HepG2 (cell line): ENCODE data around the gene TAS1R1. TPM values are rescaled to one million over a fixed set of nuclear protein-coding genes. Genes with fewer than 3 reads are reported as not detected.

Source experiments
- ARHGAP35 ChIP-seq: sonication (generic); formaldehyde crosslinking; IDR thresholded peaks from 2 replicates; pipeline ENCODE4 v1.9.0; 2022; ENCODE audit warnings: mild to moderate bottlenecking, inconsistent platforms, moderate library complexity, missing genetic modification reagents, borderline replicate concordance
- EED ChIP-seq: sonication (generic); formaldehyde crosslinking; IDR thresholded peaks from 2 replicates; pipeline ENCODE4 v1.5.0; 2020; ENCODE audit warnings: mild to moderate bottlenecking, missing genetic modification reagents
- KDM5B ChIP-seq: sonication (generic); formaldehyde crosslinking; IDR thresholded peaks from 2 replicates; pipeline ENCODE4 v1.4.0; 2020; ENCODE audit warnings: missing genetic modification reagents, mild to moderate bottlenecking, borderline replicate concordance
- MTF2 ChIP-seq: sonication (generic); formaldehyde crosslinking; IDR thresholded peaks from 2 replicates; pipeline ENCODE4 v1.5.0; 2020; ENCODE audit warnings: missing genetic modification reagents, borderline replicate concordance
- RARA ChIP-seq: IDR thresholded peaks from 2 replicates; pipeline ENCODE4 v1.6.1; 2016; ENCODE audit warnings: missing genetic modification reagents, missing compliant biosample characterization
- TCF7 ChIP-seq: sonication (generic); IDR thresholded peaks from 2 replicates; pipeline ENCODE4 v1.6.1; 2016; ENCODE audit warnings: antibody characterized with exemption, low read depth
- ZNF354B ChIP-seq: sonication (generic); formaldehyde crosslinking; IDR thresholded peaks from 2 replicates; pipeline ENCODE4 v1.8.0; 2022; ENCODE audit warnings: mild to moderate bottlenecking, missing genetic modification reagents
- ZNF670 ChIP-seq: sonication (generic); formaldehyde crosslinking; IDR thresholded peaks from 2 replicates; pipeline ENCODE4 v1.8.0; 2022; ENCODE audit warnings: mild to moderate bottlenecking, missing genetic modification reagents, borderline replicate concordance
- polyA plus RNA-seq, 8 experiments: library from polyadenylated mRNA; depleted of rRNA in 3 of 8; stranded (reverse) in 7 of 8; unstranded in 1 of 8; fragments of >200 nt; fragmentation: Illumina TruSeq in 4 of 8; extraction: Trizol in 4 of 8; gene quantifications; 2 replicates each; pipeline versions ENCODE4 v1.2.1 to v1.2.3, GENCODE V29; 2011 to 2016; ENCODE audit warnings: low read depth in 4 of 8, missing spikeins in 1 of 8, mixed read lengths in 1 of 8; ENCODE audit not compliant: insufficient read depth in 1 of 8
- total RNA-seq, 5 experiments: library from RNA; depleted of rRNA; stranded (reverse); fragments of >200 nt; fragmentation: Illumina TruSeq; extraction: Trizol; gene quantifications; 2 replicates each; pipeline ENCODE4 v1.2.3, GENCODE V29; 2016; ENCODE audit warnings: low read depth in 1 of 5
- TF ChIP-seq, protein P1 (sequence below): sonication (generic); formaldehyde crosslinking; IDR thresholded peaks from 2 replicates; pipeline ENCODE4 v1.4.0; 2020; ENCODE audit warnings: missing genetic modification reagents, low read depth, mild to moderate bottlenecking, borderline replicate concordance
- TF ChIP-seq, protein P2 (sequence below): sonication (generic); formaldehyde crosslinking; IDR thresholded peaks from 2 replicates; pipeline ENCODE4 v1.5.1; 2020; ENCODE audit warnings: mild to moderate bottlenecking, missing genetic modification reagents, borderline replicate concordance

The TAS1R1 gene
- total and polyA plus RNA-seq, 2 of the 13 experiments (the other 11 are each of a cell fraction or from before 2014, with no cell fraction given): 1.4 to 1.6 TPM

DNA sequence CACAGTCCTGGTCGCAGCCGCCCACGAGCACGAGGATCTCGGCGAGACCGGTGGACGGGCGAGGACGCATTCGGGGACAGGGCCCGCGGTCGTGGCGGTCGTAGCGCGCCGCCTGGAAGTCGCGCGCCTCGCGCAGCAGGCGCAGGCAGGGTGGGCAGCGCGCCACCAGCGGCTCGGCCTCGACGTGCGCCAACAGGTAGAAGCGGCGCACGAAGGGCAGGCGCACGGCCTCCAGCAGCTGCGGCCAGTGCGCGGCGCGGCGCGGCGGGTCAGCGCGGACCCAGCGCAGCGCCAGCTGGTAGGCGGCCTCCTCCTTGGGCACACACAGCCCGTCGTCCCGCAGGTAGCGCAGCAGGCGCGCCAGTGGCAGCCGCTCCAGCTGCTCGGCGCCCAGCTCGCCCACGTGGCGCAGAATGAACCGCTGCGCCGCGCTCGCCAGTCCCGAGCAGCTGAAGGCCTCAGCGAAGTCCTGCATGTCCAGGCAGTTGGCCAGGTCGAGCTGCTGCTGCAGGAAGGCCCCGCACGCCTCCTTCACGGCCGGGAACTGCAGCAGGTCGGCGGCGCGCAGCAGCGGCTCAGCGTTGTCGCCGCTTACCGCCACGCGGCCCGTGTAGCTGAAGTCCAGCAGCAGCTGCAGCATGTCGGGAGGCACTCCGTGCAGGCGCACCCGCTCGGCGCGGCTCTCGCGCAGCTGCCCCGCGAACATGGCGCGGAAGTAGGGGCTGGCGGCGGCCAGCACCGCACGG lies 47.0 kb downstream of the TAS1R1 start (continued):
- peak; percentile 45; the same call in 1 of the 2 replicates for TF ChIP-seq EED
- TF ChIP-seq ZNF670: no peak
- no peak for TF ChIP-seq ZNF354B (CRISPR knock-in tag)
- TF ChIP-seq TCF7: no peak
- TF ChIP-seq RARA (CRISPR knock-in tag): no peak
- TF ChIP-seq, protein P1, sequence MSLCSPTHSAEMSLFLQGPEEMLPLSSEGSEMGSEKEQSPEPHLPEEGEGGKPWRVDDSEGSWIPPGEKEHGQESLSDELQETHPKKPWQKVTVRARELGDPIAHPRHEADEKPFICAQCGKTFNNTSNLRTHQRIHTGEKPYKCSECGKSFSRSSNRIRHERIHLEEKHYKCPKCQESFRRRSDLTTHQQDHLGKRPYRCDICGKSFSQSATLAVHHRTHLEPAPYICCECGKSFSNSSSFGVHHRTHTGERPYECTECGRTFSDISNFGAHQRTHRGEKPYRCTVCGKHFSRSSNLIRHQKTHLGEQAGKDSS (CRISPR knock-in tag): 0 out of 2 replicates have a peak, but pooled peaks have one; percentile 32
- no peak for TF ChIP-seq ARHGAP35
- TF ChIP-seq MTF2 (CRISPR knock-in tag): no peak
- TF ChIP-seq, protein P2, sequence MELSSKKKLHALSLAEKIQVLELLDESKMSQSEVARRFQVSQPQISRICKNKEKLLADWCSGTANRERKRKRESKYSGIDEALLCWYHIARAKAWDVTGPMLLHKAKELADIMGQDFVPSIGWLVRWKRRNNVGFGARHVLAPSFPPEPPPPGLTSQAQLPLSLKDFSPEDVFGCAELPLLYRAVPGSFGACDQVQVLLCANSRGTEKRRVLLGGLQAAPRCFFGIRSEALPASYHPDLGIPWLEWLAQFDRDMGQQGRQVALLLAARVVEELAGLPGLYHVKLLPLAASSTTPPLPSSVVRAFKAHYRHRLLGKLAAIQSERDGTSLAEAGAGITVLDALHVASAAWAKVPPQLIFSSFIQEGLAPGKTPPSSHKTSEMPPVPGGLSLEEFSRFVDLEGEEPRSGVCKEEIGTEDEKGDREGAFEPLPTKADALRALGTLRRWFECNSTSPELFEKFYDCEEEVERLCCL (CRISPR knock-in tag): no peak
- TF ChIP-seq KDM5B (CRISPR knock-in tag): peak; percentile 21
